HCT116 (cell line): Measurements from ENCODE around the gene MON1B. TPM values are rescaled to one million over a fixed set of nuclear protein-coding genes. Genes with fewer than 3 reads are reported as not detected.

Experiments used
- ATAC-seq: fragments of 200-7000 bp; cut with Tn5 transposase; 2 replicates; pipeline ENCODE4 v1.9.1; 2020; ENCODE audit warnings: mild to moderate bottlenecking, moderate library complexity
- BruUV-seq: library from RNA; stranded (reverse); fragments of 400-500 nt; replicated peaks from 2 replicates; lab custom pipeline; 2021; lab: Mats Ljungman, UMichigan
- CTCF ChIA-PET: fragments of 300-600 bp; sonication (Branson Sonifier 250); formaldehyde crosslinking; loops from one replicate; lab custom pipeline; 2021; ENCODE audit warnings: antibody characterized with exemption; lab: Charles Lee
- POLR2A ChIA-PET: fragments of 300-600, 350-600 bp; sonication (Branson Sonifier 250); formaldehyde crosslinking; loops from one replicate; lab custom pipeline; 2021; ENCODE audit warnings: antibody characterized with exemption; lab: Charles Lee
- RAD21 ChIA-PET, 2 experiments: fragments of 300-600 bp; sonication (Branson Sonifier 250); formaldehyde crosslinking; loops; one replicate each; lab custom pipeline; 2023; ENCODE audit warnings: low total read pairs in 2 of 2; ENCODE audit not compliant: uncharacterized antibody in 2 of 2, unreplicated experiment in 2 of 2, low non-redundant PET in 1 of 2; lab: Charles Lee
- DNase-seq: peaks from one replicate; pipeline ENCODE4 v3.0.0-alpha.2; 2010; ENCODE audit warnings: low read depth, low spot score
- H2AFZ ChIP-seq: fragments of 200-600 bp; shearing (Covaris generic), sonication (generic); 2 replicates; pipeline ENCODE4 v1.6.1; 2017; ENCODE audit warnings: low read depth, mixed run types, mixed read lengths, antibody characterized with exemption, low read length; ENCODE audit not compliant: poor library complexity, severe bottlenecking
- H3K27ac ChIP-seq: 2 replicates; pipeline ENCODE4 v1.5.1; 2012; ENCODE audit warnings: low read depth, low read length
- H3K27me3 ChIP-seq: fragments of 200-600 bp; sonication (generic); 2 replicates; pipeline ENCODE4 v1.6.1; 2016; ENCODE audit warnings: mixed run types, low read length, mixed read lengths; ENCODE audit not compliant: insufficient read depth
- H3K36me3 ChIP-seq, 2 experiments: fragments of 200-500 bp in 1 of 2; fragments of 200-600 bp in 1 of 2; sonication (Bioruptor generic) in 1 of 2; sonication (generic) in 1 of 2; 2 replicates each; pipeline versions ENCODE4 v1.5.1 to v1.6.1; 2014 to 2016; ENCODE audit warnings: low read length in 2 of 2, inconsistent platforms in 1 of 2, mixed read lengths in 1 of 2, mixed run types in 1 of 2; ENCODE audit not compliant: insufficient read depth in 2 of 2, control insufficient read depth in 1 of 2
- H3K4me1 ChIP-seq, 2 experiments: fragments of 200-600 bp in 1 of 2; sonication (generic) in 1 of 2; 2 replicates each; pipeline versions ENCODE4 v1.5.1 to v1.6.1; 2012 to 2017; ENCODE audit warnings: low read length in 2 of 2, inconsistent platforms in 1 of 2, mild to moderate bottlenecking in 1 of 2, mixed read lengths in 1 of 2, mixed run types in 1 of 2, moderate library complexity in 1 of 2; ENCODE audit not compliant: insufficient read depth in 2 of 2, control insufficient read depth in 1 of 2
- H3K4me2 ChIP-seq: fragments of 200-600 bp; sonication (generic); 2 replicates; pipeline ENCODE4 v1.6.1; 2017; ENCODE audit warnings: mixed run types, low read length, mixed read lengths
- H3K4me3 ChIP-seq, 2 experiments: fragments of 200-600 bp in 1 of 2; sonication (generic) in 1 of 2; replicated peaks in 1 of 2; 2 replicates each; pipeline ENCODE4 v1.5.1; 2011 to 2016; ENCODE audit warnings: low read length in 2 of 2, control low read depth in 1 of 2, low read depth in 1 of 2, mild to moderate bottlenecking in 1 of 2, mixed read lengths in 1 of 2, mixed run types in 1 of 2
- H3K79me2 ChIP-seq: fragments of 200-600 bp; sonication (generic); 2 replicates; pipeline ENCODE4 v1.6.1; 2017; ENCODE audit warnings: mild to moderate bottlenecking, mixed run types, low read length, moderate library complexity, mixed read lengths; ENCODE audit not compliant: insufficient read depth
- H3K9ac ChIP-seq: fragments of 200-600 bp; sonication (generic); 2 replicates; pipeline ENCODE4 v1.6.1; 2016; ENCODE audit warnings: low read length, mixed read lengths
- H3K9me2 ChIP-seq: fragments of 200-600 bp; sonication (generic), shearing (Covaris generic); 2 replicates; pipeline ENCODE4 v1.6.1; 2017; ENCODE audit warnings: mixed run types, mild to moderate bottlenecking, moderate library complexity; ENCODE audit not compliant: insufficient read depth
- H3K9me3 ChIP-seq, 2 experiments: fragments of 200-500 bp in 1 of 2; fragments of 200-600 bp in 1 of 2; sonication (Bioruptor generic) in 1 of 2; sonication (generic) in 1 of 2; 2 replicates each; pipeline ENCODE4 v1.6.1; 2014 to 2017; ENCODE audit warnings: low read length in 2 of 2, mixed read lengths in 2 of 2, inconsistent platforms in 1 of 2, low read depth in 1 of 2, mild to moderate bottlenecking in 1 of 2, mixed run types in 1 of 2, moderate library complexity in 1 of 2; ENCODE audit not compliant: control insufficient read depth in 1 of 2, insufficient read depth in 1 of 2
- H4K20me1 ChIP-seq: fragments of 200-600 bp; sonication (generic), shearing (Covaris generic); 2 replicates; pipeline ENCODE4 v1.6.1; 2017; ENCODE audit warnings: mixed run types, mild to moderate bottlenecking, moderate library complexity; ENCODE audit not compliant: insufficient read depth
- ATF3 ChIP-seq: IDR thresholded peaks from 2 replicates; pipeline ENCODE4 v1.6.1; 2012
- CBX3 ChIP-seq: IDR thresholded peaks from 2 replicates; pipeline ENCODE4 v1.6.1; 2012; ENCODE audit warnings: low read depth
- CEBPB ChIP-seq: IDR thresholded peaks from 2 replicates; pipeline ENCODE4 v1.6.1; 2012; ENCODE audit warnings: low read depth
- EGR1 ChIP-seq: IDR thresholded peaks from 2 replicates; pipeline ENCODE4 v1.6.1; 2012; ENCODE audit warnings: low read depth
- ELF1 ChIP-seq: IDR thresholded peaks from 2 replicates; pipeline ENCODE4 v1.6.1; 2012; ENCODE audit warnings: low read depth, borderline replicate concordance
- EZH2 ChIP-seq: fragments of 200-600 bp; sonication (generic); IDR thresholded peaks from 2 replicates; pipeline ENCODE4 v1.6.1; 2017; ENCODE audit warnings: antibody characterized with exemption, mixed run types
- EZH2phosphoT487 ChIP-seq: fragments of 200-600 bp; IDR thresholded peaks from 2 replicates; pipeline ENCODE4 v1.6.1; 2018; ENCODE audit warnings: antibody characterized with exemption, borderline replicate concordance
- FOSL1 ChIP-seq: IDR thresholded peaks from 2 replicates; pipeline ENCODE4 v1.6.1; 2012; ENCODE audit warnings: low read depth
- JUND ChIP-seq: IDR thresholded peaks from 2 replicates; pipeline ENCODE4 v1.6.1; 2012
- MAX ChIP-seq: IDR thresholded peaks from 2 replicates; pipeline ENCODE4 v1.6.1; 2012
- POLR2AphosphoS5 ChIP-seq: IDR thresholded peaks from 2 replicates; pipeline ENCODE4 v1.6.1; 2011; ENCODE audit warnings: mild to moderate bottlenecking, low read depth, low read length, moderate library complexity
- SIN3A ChIP-seq: IDR thresholded peaks from 2 replicates; pipeline ENCODE4 v1.6.1; 2012; ENCODE audit warnings: low read depth
- SP1 ChIP-seq: IDR thresholded peaks from 2 replicates; pipeline ENCODE4 v1.6.1; 2012; ENCODE audit warnings: low read depth
- SRF ChIP-seq: IDR thresholded peaks from 2 replicates; pipeline ENCODE4 v1.6.1; 2012; ENCODE audit warnings: low read depth
- TCF7L2 ChIP-seq: IDR thresholded peaks from 2 replicates; pipeline ENCODE4 v1.7.0; 2011; ENCODE audit warnings: borderline replicate concordance, inconsistent platforms; ENCODE audit not compliant: insufficient read depth, insufficient read length; ENCODE audit errors: extremely low read depth
- YY1 ChIP-seq: IDR thresholded peaks from 2 replicates; pipeline ENCODE4 v1.6.1; 2011; ENCODE audit warnings: low read length, low read depth, moderate library complexity, mild to moderate bottlenecking; ENCODE audit not compliant: insufficient replicate concordance; ENCODE audit errors: extremely low read depth
- ZFX ChIP-seq: fragments of 450-650 bp; IDR thresholded peaks from 2 replicates; pipeline ENCODE4 v1.6.1; 2017
- ZNF274 ChIP-seq: fragments of 200-500 bp; sonication (Bioruptor generic); IDR thresholded peaks from 2 replicates; pipeline ENCODE4 v1.6.1; 2014; ENCODE audit warnings: mild to moderate bottlenecking, low read depth, low read length, inconsistent platforms
- intact Hi-C: fragments of 100-400 bp; cut with micrococcal nuclease; formaldehyde crosslinking; loops from 2 replicates; pipeline ENCODE4 v1.10.0; 2022
- total RNA-seq: library from RNA; stranded (reverse); gene quantifications from one replicate; pipeline ENCODE4 v1.2.1, GENCODE V29; 2021; ENCODE audit not compliant: unreplicated experiment
- TF ChIP-seq, protein P1 (sequence below): IDR thresholded peaks from 2 replicates; pipeline ENCODE4 v1.6.1; 2011; ENCODE audit warnings: mild to moderate bottlenecking, low read length, moderate library complexity; ENCODE audit not compliant: insufficient replicate concordance; ENCODE audit errors: extremely low read depth

Gene MON1B
- total RNA-seq, 1 experiment from 2014 or later, result 34.7 TPM

DNA sequence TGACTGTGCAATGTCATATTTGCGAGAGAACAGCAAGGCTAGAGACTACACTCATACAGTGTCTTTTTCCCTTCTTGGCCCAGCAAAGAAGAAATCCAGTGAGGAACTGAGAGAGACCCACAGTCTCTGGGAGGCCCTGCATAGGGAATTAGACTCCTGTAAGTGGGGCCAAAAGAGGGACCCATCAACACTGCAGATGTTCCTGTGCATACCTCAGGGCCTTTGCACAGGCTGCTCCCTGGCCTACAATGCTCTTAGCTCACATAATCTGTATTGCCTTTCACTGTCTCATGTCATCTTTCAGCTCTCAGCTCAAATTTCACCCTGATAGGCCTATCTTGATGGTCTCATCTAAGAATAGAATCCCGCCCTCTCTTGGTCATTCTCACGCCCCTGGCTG lies 17.4 kb downstream of the MON1B start:
- TF ChIP-seq ELF1, result no peak
- TF ChIP-seq EZH2phosphoT487, result no peak
- no peak for TF ChIP-seq CBX3
- no peak for TF ChIP-seq ATF3
- TF ChIP-seq JUND, result no peak
- TF ChIP-seq POLR2AphosphoS5, result no peak
- no peak for TF ChIP-seq TCF7L2
- no peak for TF ChIP-seq ZNF274
- TF ChIP-seq, protein P1, sequence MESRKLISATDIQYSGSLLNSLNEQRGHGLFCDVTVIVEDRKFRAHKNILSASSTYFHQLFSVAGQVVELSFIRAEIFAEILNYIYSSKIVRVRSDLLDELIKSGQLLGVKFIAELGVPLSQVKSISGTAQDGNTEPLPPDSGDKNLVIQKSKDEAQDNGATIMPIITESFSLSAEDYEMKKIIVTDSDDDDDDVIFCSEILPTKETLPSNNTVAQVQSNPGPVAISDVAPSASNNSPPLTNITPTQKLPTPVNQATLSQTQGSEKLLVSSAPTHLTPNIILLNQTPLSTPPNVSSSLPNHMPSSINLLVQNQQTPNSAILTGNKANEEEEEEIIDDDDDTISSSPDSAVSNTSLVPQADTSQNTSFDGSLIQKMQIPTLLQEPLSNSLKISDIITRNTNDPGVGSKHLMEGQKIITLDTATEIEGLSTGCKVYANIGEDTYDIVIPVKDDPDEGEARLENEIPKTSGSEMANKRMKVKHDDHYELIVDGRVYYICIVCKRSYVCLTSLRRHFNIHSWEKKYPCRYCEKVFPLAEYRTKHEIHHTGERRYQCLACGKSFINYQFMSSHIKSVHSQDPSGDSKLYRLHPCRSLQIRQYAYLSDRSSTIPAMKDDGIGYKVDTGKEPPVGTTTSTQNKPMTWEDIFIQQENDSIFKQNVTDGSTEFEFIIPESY, result no peak
- no peak for TF ChIP-seq SP1
- no peak for TF ChIP-seq EZH2
- TF ChIP-seq FOSL1, result no peak
- TF ChIP-seq EGR1, result no peak
- TF ChIP-seq SRF, result no peak
- no peak for TF ChIP-seq CEBPB
- TF ChIP-seq YY1, result no peak
- TF ChIP-seq MAX, result no peak
- no peak for TF ChIP-seq SIN3A
- no peak for TF ChIP-seq ZFX
- RAD21 ChIA-PET, result no interaction called here
- no TSS peak for BruUV-seq
- POLR2A ChIA-PET, result no interaction called here
- no peak for DNase-seq
- Histone ChIP-seq H3K9ac (no peak overlapping the region), H3K36me3 (no peaks in the 10 kb centered on the region), H3K4me3 (no peak overlapping the region), H3K4me1 (peaks cover 12 to 22% of the 10 kb centered on the region in 2 experiments), H2AFZ (no peak overlapping the region), H3K79me2 (no peaks in the 10 kb centered on the region), H3K27me3 (no peaks in the 10 kb centered on the region), H3K9me3 (no peaks in the 10 kb centered on the region), H3K27ac (no peak overlapping the region), H3K9me2 (no peaks in the 10 kb centered on the region), H3K4me2 (no peak overlapping the region), H4K20me1 (no peaks in the 10 kb centered on the region)
- no peak for ATAC-seq
- intact Hi-C loops, result no loop called here
- CTCF ChIA-PET, result no interaction called here
